Astrocyte (in vitro differentiated cells and primary cell): ENCODE data around the gene ARL15. TPM values are rescaled to one million over a fixed set of nuclear protein-coding genes. Genes with fewer than 3 reads are reported as not detected.

Experiments used
- DNase-seq: peaks from one replicate; pipeline ENCODE4 v3.0.0-alpha.2; 2010; ENCODE audit warnings: low read depth
- FAIRE-seq: peaks from 2 replicates; lab custom pipeline; 2011; peaks lifted over from hg19 to GRCh38; lab: Jason Lieb, UNC
- H2AFZ ChIP-seq: 2 replicates; pipeline ENCODE4 v1.6.0; 2012; ENCODE audit warnings: low read depth, low read length, inconsistent platforms
- H3K27ac ChIP-seq: 2 replicates; pipeline ENCODE4 v1.5.1; 2011; ENCODE audit warnings: low read depth, low read length, inconsistent platforms
- H3K27me3 ChIP-seq: 2 replicates; pipeline ENCODE4 v1.6.0; 2011; ENCODE audit warnings: low read length, inconsistent platforms; ENCODE audit not compliant: insufficient read depth
- H3K36me3 ChIP-seq: 2 replicates; pipeline ENCODE4 v1.5.1; 2011; ENCODE audit warnings: low read length, inconsistent platforms; ENCODE audit not compliant: insufficient read depth
- H3K4me1 ChIP-seq: 2 replicates; pipeline ENCODE4 v1.5.1; 2011; ENCODE audit warnings: low read length, inconsistent platforms; ENCODE audit not compliant: insufficient read depth
- H3K4me2 ChIP-seq: 2 replicates; pipeline ENCODE4 v1.6.0; 2012; ENCODE audit warnings: low read length, inconsistent platforms
- H3K4me3 ChIP-seq: 2 replicates; pipeline ENCODE4 v1.5.1; 2011; ENCODE audit warnings: low read depth, mild to moderate bottlenecking, low read length, inconsistent platforms; ENCODE audit not compliant: insufficient read depth
- H3K79me2 ChIP-seq: 2 replicates; pipeline ENCODE4 v1.6.0; 2012; ENCODE audit warnings: mild to moderate bottlenecking, low read length, inconsistent platforms; ENCODE audit not compliant: insufficient read depth
- H3K9ac ChIP-seq: 2 replicates; pipeline ENCODE4 v1.6.0; 2012; ENCODE audit warnings: mild to moderate bottlenecking, low read length, inconsistent platforms
- H3K9me3 ChIP-seq: 2 replicates; pipeline ENCODE4 v1.5.1; 2012; ENCODE audit warnings: low read depth, mild to moderate bottlenecking, low read length, inconsistent platforms; ENCODE audit not compliant: insufficient read depth
- H4K20me1 ChIP-seq: 2 replicates; pipeline ENCODE4 v1.6.0; 2012; ENCODE audit warnings: low read length, inconsistent platforms; ENCODE audit not compliant: insufficient read depth
- H3K27ac Mint-ChIP-seq: one replicate; pipeline ENCODE4 v1.8.0; 2021; ENCODE audit warnings: mild to moderate bottlenecking, mixed read lengths; ENCODE audit not compliant: unreplicated experiment
- H3K27me3 Mint-ChIP-seq: one replicate; pipeline ENCODE4 v1.8.0; 2021; ENCODE audit warnings: low read depth, mixed read lengths; ENCODE audit not compliant: unreplicated experiment
- H3K36me3 Mint-ChIP-seq: one replicate; pipeline ENCODE4 v1.8.0; 2021; ENCODE audit warnings: low read depth, mixed read lengths; ENCODE audit not compliant: unreplicated experiment
- H3K4me1 Mint-ChIP-seq: one replicate; pipeline ENCODE4 v1.8.0; 2021; ENCODE audit warnings: low read depth, mixed read lengths; ENCODE audit not compliant: unreplicated experiment
- H3K4me3 Mint-ChIP-seq: one replicate; pipeline ENCODE4 v1.8.0; 2021; ENCODE audit warnings: mild to moderate bottlenecking, moderate library complexity, mixed read lengths; ENCODE audit not compliant: unreplicated experiment
- H3K9me3 Mint-ChIP-seq: one replicate; pipeline ENCODE4 v1.8.0; 2021; ENCODE audit warnings: mild to moderate bottlenecking, mixed read lengths; ENCODE audit not compliant: unreplicated experiment
- CTCF ChIP-seq: IDR thresholded peaks from 2 replicates; pipeline ENCODE4 v1.5.1; 2011; ENCODE audit warnings: low read depth, mild to moderate bottlenecking, inconsistent platforms, low read length, moderate library complexity; ENCODE audit not compliant: insufficient read depth
- EZH2 ChIP-seq: IDR thresholded peaks from 2 replicates; pipeline ENCODE4 v1.6.1; 2012; ENCODE audit warnings: mild to moderate bottlenecking, low read length, inconsistent platforms; ENCODE audit not compliant: insufficient read depth
- total RNA-seq: library from RNA; stranded (reverse); gene quantifications from 2 replicates; pipeline ENCODE4 v1.2.1, GENCODE V29; 2021

Gene ARL15
- total RNA-seq, 1 donor from 2014 or later, result 29.1 TPM

DNA sequence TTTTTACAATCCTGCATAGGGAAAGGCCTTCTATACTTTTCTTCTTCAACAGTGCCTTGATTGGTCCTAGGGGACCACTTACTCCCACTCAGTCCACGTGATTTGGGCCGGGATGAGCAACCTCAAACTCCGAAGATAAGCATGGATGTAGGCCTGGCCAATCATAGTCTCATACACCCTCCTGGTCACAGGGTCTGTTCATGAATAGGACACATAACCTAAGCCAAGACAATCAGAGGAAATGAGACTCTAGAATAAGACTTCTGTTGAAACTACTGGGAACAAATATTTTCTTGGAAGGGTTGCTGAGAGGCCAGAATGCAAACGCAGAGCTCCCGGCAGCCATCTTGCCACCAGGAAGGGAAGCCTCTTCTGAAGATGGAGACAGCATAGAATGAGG, 68.1 kb downstream of the ARL15 start:
- no peak overlapping the region for H3K27ac ChIP-seq
- no peaks in the 10 kb centered on the region for H3K27me3 Mint-ChIP-seq
- no peaks in the 10 kb centered on the region for H3K4me1 Mint-ChIP-seq
- FAIRE-seq (no peak), DNase-seq (no peak)
- no peaks in the 10 kb centered on the region for H3K4me1 ChIP-seq
- no peak overlapping the region for H3K4me3 ChIP-seq
- no peaks in the 10 kb centered on the region for H3K9me3 Mint-ChIP-seq
- no peaks in the 10 kb centered on the region for H3K79me2 ChIP-seq
- H4K20me1 ChIP-seq, result no peaks in the 10 kb centered on the region
- no peak overlapping the region for H3K4me3 Mint-ChIP-seq
- no peak overlapping the region for H2AFZ ChIP-seq
- no peaks in the 10 kb centered on the region for H3K36me3 ChIP-seq
- H3K27me3 ChIP-seq, result no peaks in the 10 kb centered on the region
- no peaks in the 10 kb centered on the region for H3K36me3 Mint-ChIP-seq
- TF ChIP-seq EZH2 (no peak), CTCF (no peak)
- no peaks in the 10 kb centered on the region for H3K9me3 ChIP-seq
- H3K27ac Mint-ChIP-seq, result no peak overlapping the region
- no peak overlapping the region for H3K4me2 ChIP-seq
- no peak overlapping the region for H3K9ac ChIP-seq

GRCh38 chr5:54234304-54234933, 76.0 kb downstream of the ARL15 start:
- Histone ChIP-seq H3K79me2 (no peaks in the 10 kb centered on the region), H2AFZ (no peak overlapping the region), H3K4me3 (no peak overlapping the region), H4K20me1 (peaks cover 19% of the 10 kb centered on the region), H3K27me3 (no peaks in the 10 kb centered on the region), H3K4me1 (no peaks in the 10 kb centered on the region), H3K36me3 (no peaks in the 10 kb centered on the region), H3K9ac (no peak overlapping the region), H3K9me3 (no peaks in the 10 kb centered on the region), H3K4me2 (peak overlapping the region; percentile 52), H3K27ac (no peak overlapping the region)
- Mint-ChIP-seq H3K27ac (no peak overlapping the region), H3K36me3 (no peaks in the 10 kb centered on the region), H3K4me3 (no peak overlapping the region), H3K4me1 (peaks cover 2% of the 10 kb centered on the region), H3K27me3 (no peaks in the 10 kb centered on the region), H3K9me3 (peaks cover 3% of the 10 kb centered on the region)
- FAIRE-seq (no peak), DNase-seq (peak; percentile 23)
- TF ChIP-seq EZH2 (no peak), CTCF (peak; percentile 53)

DNA sequence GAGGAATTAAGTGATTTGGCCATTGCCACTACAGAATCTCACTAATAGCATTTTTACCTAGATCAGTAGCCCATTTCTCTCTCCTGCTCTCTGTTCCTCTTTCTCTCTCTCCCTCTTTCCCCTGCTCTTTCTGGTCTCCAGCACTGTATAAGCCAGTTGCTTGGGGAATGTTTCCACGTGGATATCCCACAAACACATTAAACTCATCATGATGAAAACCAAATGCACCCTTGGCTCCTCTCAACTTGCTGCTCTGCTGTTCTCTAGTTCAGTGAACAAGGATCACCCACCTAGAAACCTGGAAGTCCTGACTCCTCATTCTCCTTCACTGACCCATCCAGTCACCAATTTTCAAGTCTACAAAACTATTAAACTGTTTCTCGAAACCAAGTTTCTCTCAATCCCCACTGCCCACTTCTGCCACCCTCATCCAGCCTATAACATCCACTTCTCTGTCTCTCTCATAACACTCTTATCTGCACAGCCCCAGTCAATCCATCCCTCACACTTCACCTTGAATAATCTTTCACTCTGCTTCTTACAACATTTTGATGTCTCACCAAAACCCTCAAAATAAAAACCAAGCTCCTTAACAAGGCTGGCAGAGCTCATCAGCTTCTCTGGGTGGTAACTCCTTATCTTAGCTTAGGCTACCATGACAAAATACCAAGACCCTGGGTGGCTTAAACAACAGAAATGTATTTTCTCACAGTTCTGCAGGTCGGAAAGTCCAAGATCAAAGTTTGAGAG, 79.3 kb downstream of the ARL15 start:
- H3K4me1 ChIP-seq, result no peaks in the 10 kb centered on the region
- peaks cover 22% of the 10 kb centered on the region for H4K20me1 ChIP-seq
- no peak overlapping the region for H3K4me3 ChIP-seq
- DNase-seq, result no peak
- no peak overlapping the region for H3K9ac ChIP-seq
- Mint-ChIP-seq H3K4me1 (peaks cover 9% of the 10 kb centered on the region), H3K9me3 (no peaks in the 10 kb centered on the region), H3K27me3 (no peaks in the 10 kb centered on the region), H3K4me3 (no peak overlapping the region), H3K36me3 (no peaks in the 10 kb centered on the region), H3K27ac (no peak overlapping the region)
- TF ChIP-seq EZH2 (no peak), CTCF (no peak)
- H3K27me3 ChIP-seq, result no peaks in the 10 kb centered on the region
- no peaks in the 10 kb centered on the region for H3K36me3 ChIP-seq
- no peak overlapping the region for H3K4me2 ChIP-seq
- H3K27ac ChIP-seq, result no peak overlapping the region
- H2AFZ ChIP-seq, result no peak overlapping the region
- H3K9me3 ChIP-seq, result no peaks in the 10 kb centered on the region
- H3K79me2 ChIP-seq, result no peaks in the 10 kb centered on the region
- FAIRE-seq, result no peak
